T-helper 1 cell (primary cell): Measurements from ENCODE around the gene PRPF6.
"Not testable (repeated sequence)": the region's sequence is repeated elsewhere in the genome, so short reads cannot be mapped to it uniquely, and the experiment has no call there.

Experiments used
- DNase-seq, 5 donors: peaks; one replicate each; pipeline ENCODE4 v3.0.0-alpha.2; 2012 to 2020

PRPF6 gene

GRCh38 chr20:63960654-63961621, 20.0 kb upstream of the PRPF6 start:
- DNase-seq: not testable (repeated sequence)

DNA sequence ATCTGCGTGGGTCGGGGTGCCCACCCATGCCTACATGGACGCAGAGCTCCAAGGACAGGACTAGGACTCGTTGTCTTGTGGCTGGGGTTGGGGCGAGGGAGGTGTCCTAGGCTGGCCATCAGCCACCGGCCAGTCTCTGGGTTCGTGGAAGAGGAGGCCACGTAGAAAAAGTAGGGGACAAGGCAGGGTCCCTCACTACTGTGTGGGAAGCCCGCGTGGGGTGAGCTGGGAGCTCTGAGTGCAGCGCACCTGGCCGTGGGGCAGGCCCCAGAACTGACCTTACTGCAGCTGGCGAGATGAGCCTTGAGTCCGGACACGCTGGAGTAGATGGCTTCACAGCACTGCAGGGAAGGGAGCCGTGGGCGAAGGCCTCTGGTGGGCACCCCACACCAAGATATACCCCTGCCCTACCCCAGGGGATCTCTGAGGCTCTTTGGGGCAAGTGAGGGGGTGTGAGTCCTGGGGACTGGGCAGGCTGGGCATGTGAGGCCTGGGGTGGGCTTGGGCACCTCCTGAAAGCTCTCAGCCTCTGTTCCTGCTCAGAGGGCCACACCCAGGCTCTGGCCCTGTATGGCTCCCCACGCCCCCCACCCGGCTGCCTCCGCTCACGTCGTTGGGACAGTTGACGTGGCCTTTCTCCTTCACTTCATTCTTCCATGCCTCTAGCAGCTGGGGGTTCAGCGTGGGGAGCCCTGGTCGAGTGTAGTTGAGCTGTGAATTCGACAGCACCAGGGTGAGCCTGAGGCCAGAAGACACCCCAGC, 19.1 kb upstream of the PRPF6 start:
- no peak for DNase-seq

GRCh38 chr20:63962426-63963347, 18.2 kb upstream of the PRPF6 start:
- no peak for DNase-seq

GRCh38 chr20:63963348-63963741, 17.6 kb upstream of the PRPF6 start:
- DNase-seq: no peak

- peak in 1 of 5 donors; percentile 1 for DNase-seq
These were observed 17.1 kb upstream of the PRPF6 start for GRCh38 chr20:63963784-63964301.

DNA sequence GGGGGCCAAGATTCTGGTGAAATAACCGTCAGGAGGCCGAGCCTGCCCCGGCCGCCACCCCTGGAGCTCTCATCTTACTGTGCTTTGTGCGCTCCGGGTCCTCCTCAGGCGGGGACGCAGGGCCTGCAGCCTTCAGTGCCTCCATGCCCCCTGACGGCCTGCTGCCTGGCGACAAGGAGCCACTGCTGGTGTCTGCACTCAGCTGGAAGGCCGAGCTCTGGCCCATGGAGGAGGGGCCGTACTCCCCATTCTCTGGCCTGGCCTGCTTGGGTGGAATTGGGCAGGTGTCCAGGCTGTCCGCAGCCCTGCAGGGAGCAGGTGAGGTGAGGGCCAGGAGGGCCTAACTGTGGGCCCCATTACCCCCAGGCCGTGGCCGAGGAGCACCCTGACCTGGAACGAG, 16.5 kb upstream of the PRPF6 start:
- peak in 1 of 5 donors; percentile 4 for DNase-seq

GRCh38 chr20:63966172-63966943, 14.6 kb upstream of the PRPF6 start:
- DNase-seq: peak in 1 of 5 donors; percentile 1

DNA sequence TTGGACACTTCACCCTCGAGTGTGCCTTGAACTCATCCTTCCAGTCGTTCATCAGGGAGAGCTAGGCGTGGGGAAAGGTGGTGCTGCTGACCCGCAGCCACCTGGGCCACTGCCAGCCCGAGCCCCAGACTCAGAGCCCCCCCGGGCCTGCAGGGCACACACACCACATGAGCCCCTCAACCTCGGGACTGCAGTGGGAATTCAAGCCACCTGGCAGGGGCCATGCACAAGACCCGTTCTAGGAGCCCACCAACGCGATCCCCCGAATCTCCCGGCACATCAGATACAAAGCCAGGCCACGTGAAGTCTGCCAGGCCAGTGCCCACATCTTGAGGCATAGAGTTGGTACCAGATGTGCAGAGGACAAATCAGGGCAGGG, 14.0 kb upstream of the PRPF6 start:
- DNase-seq: no peak

DNA sequence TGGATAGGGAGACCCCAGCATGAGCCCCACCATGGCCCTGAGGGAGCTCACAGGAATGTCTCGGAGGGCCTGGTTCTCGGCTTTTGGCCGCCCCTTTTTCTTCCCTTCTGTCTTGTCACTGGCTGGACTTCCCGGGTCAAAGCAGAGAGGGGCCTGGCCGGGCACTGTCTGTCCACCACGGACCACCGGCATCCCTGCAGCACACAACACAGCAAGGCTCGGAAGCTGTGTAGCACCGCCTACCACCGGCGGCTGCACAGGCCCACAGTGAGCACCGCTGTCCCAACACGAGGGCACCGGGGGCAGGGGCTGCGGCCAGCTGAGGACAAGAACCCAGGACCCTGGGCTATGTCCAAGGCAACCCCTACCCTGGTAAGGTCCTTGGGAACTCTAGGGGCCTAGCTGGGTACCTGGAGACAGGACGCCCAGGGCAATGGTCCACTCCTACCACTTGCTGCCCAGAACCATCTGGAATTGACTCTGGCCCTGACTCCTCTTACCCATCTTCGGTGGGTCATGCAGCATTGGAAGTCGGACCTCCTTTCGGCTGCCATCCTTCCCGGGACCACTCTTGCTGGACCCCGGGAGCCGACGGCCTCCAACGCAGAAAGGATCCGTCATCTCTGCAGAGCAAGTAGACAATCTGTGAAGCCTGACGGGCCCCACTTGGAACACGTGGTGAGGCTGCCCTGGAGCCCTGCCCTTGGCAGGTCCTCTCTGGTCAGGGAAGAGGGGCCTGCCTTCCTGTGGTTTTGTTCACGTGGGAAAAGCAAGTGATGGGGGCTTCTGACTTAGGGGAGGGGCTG, 13.4 kb upstream of the PRPF6 start:
- no peak for DNase-seq

DNA sequence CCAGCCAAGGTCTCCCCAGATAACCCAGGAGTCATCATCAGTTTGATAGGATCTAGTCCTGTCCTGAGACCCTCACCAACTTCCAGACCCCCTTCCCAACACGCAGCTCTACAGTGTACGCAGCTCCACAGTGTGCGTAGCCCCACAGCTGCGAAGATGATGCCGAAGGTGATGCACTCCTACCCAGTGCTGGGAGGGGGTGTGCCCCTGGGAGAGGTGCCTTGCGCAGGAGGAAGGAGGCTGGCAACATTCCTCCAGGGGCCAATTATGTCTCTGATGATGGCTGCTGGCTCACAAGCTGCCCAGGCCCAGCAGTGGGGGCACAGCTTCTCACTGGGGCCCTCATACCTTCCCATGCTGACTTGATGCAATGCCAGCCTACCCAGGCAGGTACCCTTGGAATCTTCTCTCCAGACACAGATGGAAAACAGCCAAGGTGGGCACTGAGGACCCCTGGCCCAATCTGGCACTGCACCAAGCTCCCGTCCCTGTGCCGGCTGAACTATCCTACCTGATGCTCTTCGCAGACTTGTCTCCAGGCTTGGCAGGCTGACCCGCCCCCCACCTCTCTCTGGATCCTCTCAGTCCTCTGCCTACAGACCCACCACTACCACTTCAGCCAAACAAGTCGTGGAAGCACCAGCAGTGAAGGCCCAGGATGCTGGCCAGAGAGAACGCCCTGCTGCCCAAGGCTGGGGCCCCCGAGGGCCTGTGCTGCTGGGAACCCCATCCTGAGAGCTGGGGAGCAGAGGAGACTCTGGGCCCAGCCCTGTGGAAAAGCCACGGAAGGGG, 12.6 kb upstream of the PRPF6 start:
- DNase-seq: no peak

DNA sequence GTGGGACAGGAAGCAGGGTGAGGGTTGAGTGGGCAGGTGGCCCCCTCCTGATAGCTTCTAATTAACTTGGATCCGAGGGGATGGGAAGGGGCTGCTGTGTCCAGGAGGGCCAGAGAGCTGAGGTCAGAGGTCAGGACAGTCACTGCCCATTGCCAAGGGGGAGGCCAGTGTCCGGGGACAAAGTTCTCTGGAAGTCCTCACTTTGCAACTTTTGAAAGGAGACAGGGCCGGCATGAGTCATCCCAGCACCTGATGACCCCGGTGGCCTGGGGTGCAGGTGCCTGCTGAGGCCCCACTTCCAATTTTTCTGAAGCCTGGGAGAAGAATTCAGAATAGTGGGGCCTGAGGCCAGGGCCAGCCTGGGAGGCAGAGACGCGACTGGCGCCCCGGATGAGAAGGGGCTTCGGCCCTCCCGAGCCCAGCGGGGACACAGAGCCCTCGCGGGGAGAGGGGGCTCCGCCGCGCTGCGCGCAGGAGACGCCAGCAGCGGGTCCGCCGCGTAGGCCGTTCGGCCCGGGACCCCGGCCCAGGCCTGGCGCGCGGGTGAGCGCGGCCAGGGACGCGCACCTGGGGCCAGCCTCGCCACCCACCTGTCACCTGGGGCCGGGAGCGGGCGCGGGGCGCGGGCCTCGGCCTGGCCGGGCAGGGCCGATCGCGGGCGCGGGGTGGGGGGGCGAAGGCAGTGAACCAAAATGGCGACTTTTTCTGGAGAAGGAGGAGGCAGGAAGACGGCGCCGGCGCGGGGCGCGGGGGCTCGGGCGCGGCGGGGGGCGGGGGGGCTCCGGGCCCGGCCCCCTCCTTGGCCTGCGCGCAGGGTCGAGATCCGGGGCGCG, 11.8 kb upstream of the PRPF6 start:
- DNase-seq: peak in 3 of 5 donors; percentile 9 to 43 (median 31)

- DNase-seq: peak in 4 of 5 donors; percentile 37 to 65 (median 58)
These were observed 10.9 kb upstream of the PRPF6 start, which contains the start of gene ZNF512B for GRCh38 chr20:63969838-63970713. TSS of gene ZNF512B (minus strand) at chr20:63969930. CDS start at chr20:63967950, 1,980 bp downstream.

GRCh38 chr20:63970714-63971431, 10.1 kb upstream of the PRPF6 start:
- no peak for DNase-seq

DNA sequence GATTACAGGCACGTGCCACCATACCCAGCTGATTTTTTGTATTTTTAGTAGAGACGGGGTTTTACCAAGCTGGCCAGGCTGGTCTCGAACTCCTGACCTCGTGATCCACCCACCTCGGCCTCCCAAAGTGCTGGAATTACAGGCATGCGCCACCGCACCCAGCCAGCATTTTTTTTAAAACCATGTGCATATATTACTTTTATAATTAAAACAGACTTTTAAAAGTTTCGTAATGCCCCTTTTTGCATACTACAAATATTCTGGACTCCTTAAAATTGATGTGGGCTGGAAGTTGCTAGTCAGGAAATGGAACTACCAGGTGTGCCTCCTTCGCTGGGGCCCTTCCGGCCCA, 9.0 kb upstream of the PRPF6 start:
- DNase-seq: not testable (repeated sequence)

DNA sequence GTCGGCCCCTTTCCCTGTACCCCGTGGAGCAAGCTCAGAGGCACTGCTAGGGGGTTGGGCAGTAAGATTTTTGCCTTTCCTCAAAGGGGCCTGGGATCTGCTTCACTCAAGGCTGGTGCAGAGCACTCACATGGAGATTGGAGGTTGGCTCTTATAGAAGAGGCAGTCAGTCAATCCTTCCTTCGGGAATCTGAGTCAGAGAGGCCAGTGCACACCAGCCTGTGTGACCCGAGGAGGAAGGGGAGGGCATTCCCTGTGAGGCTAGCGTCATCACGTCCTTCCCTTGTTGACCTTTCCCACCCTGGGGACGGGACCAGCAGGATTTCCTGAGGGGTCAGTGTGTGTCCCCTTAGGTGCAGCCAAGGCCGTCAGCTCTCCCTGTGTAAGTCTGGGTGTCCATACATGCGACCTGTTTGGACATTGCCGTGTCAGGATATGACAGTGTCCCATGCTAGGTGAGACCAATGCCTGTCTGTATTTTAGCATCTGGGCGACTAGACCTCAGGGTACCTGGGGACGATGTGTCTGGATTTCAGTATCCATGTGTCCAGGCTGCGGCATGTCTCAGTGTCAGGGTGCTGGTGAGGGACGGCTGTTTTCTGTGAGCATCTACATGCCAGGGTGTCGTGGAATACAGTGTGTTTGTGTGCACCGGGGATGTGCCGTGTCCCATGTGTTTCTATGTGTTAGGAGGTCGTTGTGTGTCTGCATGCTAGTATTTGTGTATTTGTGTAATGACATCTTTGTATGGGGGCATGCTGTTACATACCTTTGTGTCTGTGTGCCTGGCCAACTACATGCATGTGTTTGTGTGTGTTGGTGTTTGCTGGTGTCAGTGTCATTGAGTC, 8.4 kb upstream of the PRPF6 start:
- no peak for DNase-seq

- no peak for DNase-seq
These were observed 7.8 kb upstream of the PRPF6 start for GRCh38 chr20:63973160-63973479.
